ENCODE measurements around the gene CACFD1. TPM values are rescaled to one million over a fixed set of nuclear protein-coding genes. Genes with fewer than 3 reads are reported as not detected.

CACFD1 gene
- polyA plus RNA-seq, 1 donor from 2014 or later = 75.4 TPM

DNA sequence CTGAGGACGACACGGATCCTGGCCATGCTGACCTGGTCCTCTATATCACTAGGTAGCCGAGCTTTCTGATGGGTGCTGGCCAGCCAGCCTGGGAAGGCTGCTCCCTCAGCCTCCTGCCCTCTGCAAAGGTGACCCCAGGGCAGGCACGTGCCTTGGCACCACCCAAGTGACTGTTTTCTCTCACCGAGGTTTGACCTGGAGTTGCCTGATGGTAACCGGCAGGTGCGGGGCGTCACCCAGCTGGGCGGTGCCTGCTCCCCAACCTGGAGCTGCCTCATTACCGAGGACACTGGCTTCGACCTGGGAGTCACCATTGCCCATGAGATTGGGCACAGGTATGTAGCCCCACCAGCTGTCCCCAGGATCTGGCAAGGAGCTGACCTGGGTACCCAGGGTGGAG, 33.8 kb upstream of the CACFD1 start:
- TF ChIP-seq TAF1 (IDR thresholded peaks at IDR 0.05; ENCODE audit: low read depth) (no peak), REST (IDR thresholded peaks at IDR 0.05; ENCODE audit: borderline replicate concordance) (no peak)
- Histone ChIP-seq H3K36me3 (ENCODE audit: insufficient read depth, low read length) (no peaks in the 10 kb centered on the region), H3F3A (ENCODE audit: insufficient read depth, low read length, poor library complexity, severe bottlenecking) (no peaks in the 10 kb centered on the region), H3K79me2 (replicated peaks; ENCODE audit: insufficient read depth, low read length) (no peaks in the 10 kb centered on the region), H3K4me2 (ENCODE audit: low read length) (no peak overlapping the region), H3K9ac (ENCODE audit: low read length) (no peak overlapping the region), H3K27ac (ENCODE audit: low read length) (no peak overlapping the region), H3K9me3 (ENCODE audit: low read length) (peaks cover 10% of the 10 kb centered on the region), H3K4me3 (ENCODE audit: low read length) (no peak overlapping the region), H2AFZ (ENCODE audit: low read depth, low read length) (no peak overlapping the region), H4K20me1 (ENCODE audit: insufficient read depth) (no peaks in the 10 kb centered on the region), H3K27me3 (ENCODE audit: insufficient read depth, low read depth, low read length) (peaks cover 27% of the 10 kb centered on the region), H3K9me2 (ENCODE audit: insufficient read depth, low read length) (no peaks in the 10 kb centered on the region)

DNA sequence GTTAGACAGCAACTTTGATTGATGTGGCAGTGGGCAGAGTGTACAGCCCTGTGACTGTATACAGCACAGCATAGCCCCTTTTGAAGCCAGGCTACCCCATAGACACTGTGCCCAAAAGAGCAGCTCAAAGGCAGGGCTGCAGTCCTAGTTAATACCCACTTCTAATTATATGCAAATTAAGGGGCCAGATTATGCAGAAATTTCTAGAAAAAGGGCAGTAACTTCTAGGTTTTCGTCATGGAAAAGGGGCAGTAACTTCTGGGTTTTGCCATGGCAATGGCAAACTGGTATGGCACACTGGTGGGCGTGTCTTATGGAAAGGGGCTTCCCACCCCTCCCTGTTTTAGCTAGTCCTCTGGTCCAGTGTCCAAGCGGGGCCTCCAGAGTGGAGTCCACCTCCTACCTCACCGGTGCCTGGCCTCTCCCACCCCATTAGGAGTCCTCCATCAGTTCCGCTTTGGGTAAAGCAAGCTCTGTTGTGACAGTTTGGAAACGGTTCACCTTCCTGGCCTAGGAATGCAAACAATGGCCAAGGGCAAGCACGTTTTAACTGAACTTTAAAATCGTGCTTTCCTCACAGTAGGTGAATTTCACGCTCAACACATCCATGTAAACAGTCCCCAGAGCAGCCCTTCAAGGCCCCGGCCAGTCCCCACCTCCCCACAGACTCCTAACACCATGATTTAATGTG, 32.0 kb upstream of the CACFD1 start:
- Histone ChIP-seq H3K27me3 (ENCODE audit: insufficient read depth, low read depth, low read length) (peaks cover 27% of the 10 kb centered on the region), H3K4me2 (ENCODE audit: low read length) (no peak overlapping the region), H3K27ac (ENCODE audit: low read length) (no peak overlapping the region), H3K36me3 (ENCODE audit: insufficient read depth, low read length) (no peaks in the 10 kb centered on the region), H2AFZ (ENCODE audit: low read depth, low read length) (no peak overlapping the region), H3K4me3 (ENCODE audit: low read length) (no peak overlapping the region), H3K79me2 (replicated peaks; ENCODE audit: insufficient read depth, low read length) (no peaks in the 10 kb centered on the region), H3K9me2 (ENCODE audit: insufficient read depth, low read length) (no peaks in the 10 kb centered on the region), H3K9me3 (ENCODE audit: low read length) (peaks cover 10% of the 10 kb centered on the region), H4K20me1 (ENCODE audit: insufficient read depth) (no peaks in the 10 kb centered on the region), H3F3A (ENCODE audit: insufficient read depth, low read length, poor library complexity, severe bottlenecking) (no peaks in the 10 kb centered on the region), H3K9ac (ENCODE audit: low read length) (no peak overlapping the region)
- TF ChIP-seq EP300 (conservative IDR thresholded peaks at IDR 0.05; ENCODE audit: poor library complexity, severe bottlenecking) = no peak
- TF ChIP-seq, protein P1, sequence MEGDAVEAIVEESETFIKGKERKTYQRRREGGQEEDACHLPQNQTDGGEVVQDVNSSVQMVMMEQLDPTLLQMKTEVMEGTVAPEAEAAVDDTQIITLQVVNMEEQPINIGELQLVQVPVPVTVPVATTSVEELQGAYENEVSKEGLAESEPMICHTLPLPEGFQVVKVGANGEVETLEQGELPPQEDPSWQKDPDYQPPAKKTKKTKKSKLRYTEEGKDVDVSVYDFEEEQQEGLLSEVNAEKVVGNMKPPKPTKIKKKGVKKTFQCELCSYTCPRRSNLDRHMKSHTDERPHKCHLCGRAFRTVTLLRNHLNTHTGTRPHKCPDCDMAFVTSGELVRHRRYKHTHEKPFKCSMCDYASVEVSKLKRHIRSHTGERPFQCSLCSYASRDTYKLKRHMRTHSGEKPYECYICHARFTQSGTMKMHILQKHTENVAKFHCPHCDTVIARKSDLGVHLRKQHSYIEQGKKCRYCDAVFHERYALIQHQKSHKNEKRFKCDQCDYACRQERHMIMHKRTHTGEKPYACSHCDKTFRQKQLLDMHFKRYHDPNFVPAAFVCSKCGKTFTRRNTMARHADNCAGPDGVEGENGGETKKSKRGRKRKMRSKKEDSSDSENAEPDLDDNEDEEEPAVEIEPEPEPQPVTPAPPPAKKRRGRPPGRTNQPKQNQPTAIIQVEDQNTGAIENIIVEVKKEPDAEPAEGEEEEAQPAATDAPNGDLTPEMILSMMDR (IDR thresholded peaks at IDR 0.05; ENCODE audit: poor library complexity, severe bottlenecking) = no peak

- Histone ChIP-seq H2AFZ (ENCODE audit: low read depth, low read length) (no peak overlapping the region), H3K9me2 (ENCODE audit: insufficient read depth, low read length) (no peaks in the 10 kb centered on the region), H3K79me2 (replicated peaks; ENCODE audit: insufficient read depth, low read length) (no peaks in the 10 kb centered on the region), H3K27ac (ENCODE audit: low read length) (no peak overlapping the region), H3K36me3 (ENCODE audit: insufficient read depth, low read length) (no peaks in the 10 kb centered on the region), H4K20me1 (ENCODE audit: insufficient read depth) (no peaks in the 10 kb centered on the region), H3K9ac (ENCODE audit: low read length) (no peak overlapping the region), H3K4me3 (ENCODE audit: low read length) (no peak overlapping the region), H3K9me3 (ENCODE audit: low read length) (peaks cover 10% of the 10 kb centered on the region), H3K27me3 (ENCODE audit: insufficient read depth, low read depth, low read length) (peaks cover 27% of the 10 kb centered on the region), H3K4me2 (ENCODE audit: low read length) (no peak overlapping the region), H3F3A (ENCODE audit: insufficient read depth, low read length, poor library complexity, severe bottlenecking) (no peaks in the 10 kb centered on the region)
- TF ChIP-seq, protein P1 (IDR thresholded peaks at IDR 0.05; ENCODE audit: poor library complexity, severe bottlenecking) = no peak
These were observed 31.1 kb upstream of the CACFD1 start for GRCh38 chr9:133428617-133429101.
